Measurements from ENCODE around the gene CSTF3. TPM values are rescaled to one million over a fixed set of nuclear protein-coding genes. Genes with fewer than 3 reads are reported as not detected.

CSTF3 gene
- total and polyA plus RNA-seq, 10 of the 15 experiments (the other 5 are each of a cell fraction or from before 2014, with no cell fraction given): 25.4 to 63.5 (median 49.5) TPM

DNA sequence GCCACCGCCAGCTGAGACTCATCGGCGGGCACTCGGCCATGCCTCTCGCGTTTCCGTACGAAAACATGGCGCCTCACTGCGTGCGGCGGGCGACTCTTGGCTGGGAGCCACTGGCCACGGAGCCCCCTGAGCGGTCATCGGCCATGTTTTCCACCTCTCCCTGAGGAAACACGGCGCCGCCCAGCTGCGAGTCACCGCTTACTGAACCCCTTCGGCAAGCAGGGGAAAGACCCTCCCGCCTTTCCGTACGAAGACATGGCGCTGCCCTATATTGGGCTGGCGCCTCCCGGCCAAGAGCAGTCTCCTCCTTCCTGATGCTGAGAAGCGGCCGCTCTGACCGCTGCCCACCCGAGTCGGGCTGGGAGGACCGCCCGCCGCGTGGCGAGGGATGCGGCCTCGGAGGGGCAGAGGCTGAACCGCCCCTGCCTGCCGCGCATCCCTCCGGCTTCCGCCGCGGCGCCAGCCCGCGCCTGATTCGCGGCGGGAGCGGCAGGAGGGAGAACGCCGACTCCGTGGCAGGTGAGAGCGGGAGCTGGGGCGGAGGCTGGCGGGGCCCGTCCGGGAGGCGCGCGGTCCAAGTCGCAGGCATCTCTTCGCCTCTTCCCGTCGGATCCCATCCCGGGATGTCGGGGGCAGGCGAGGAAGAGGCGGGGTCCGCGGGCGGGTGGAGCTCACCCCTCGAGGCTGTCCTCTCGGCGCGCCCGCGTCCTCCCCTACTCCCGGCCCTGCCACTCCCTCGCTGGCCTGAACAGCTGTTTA lies 121.8 kb downstream of the CSTF3 start, which contains the start of gene TCP11L1 (continued):
- TF ChIP-seq TCF7 (IDR thresholded peaks at IDR 0.05; ENCODE audit: borderline replicate concordance) (no peak), BCL11A (IDR thresholded peaks at IDR 0.05; ENCODE audit: low read depth, low read length) (no peak), RBBP5 (conservative IDR thresholded peaks at IDR 0.05) (no peak), MYC (IDR thresholded peaks at IDR 0.05; ENCODE audit: insufficient read depth, insufficient read length, insufficient replicate concordance, low read length, severe bottlenecking) (peak; percentile 60), BRCA1 (IDR thresholded peaks at IDR 0.05; ENCODE audit: low read depth, low read length) (no peak), SMC3 (IDR thresholded peaks at IDR 0.05; ENCODE audit: borderline replicate concordance, low read length) (no peak), POU2F2 (IDR thresholded peaks at IDR 0.05; ENCODE audit: borderline replicate concordance, low read depth, low read length) (no peak), CBFB (IDR thresholded peaks at IDR 0.05; ENCODE audit: low read depth) (no peak), ATF3 (IDR thresholded peaks at IDR 0.05; ENCODE audit: borderline replicate concordance, extremely low read depth, low read depth, low read length) (no peak), CHD4 (IDR thresholded peaks at IDR 0.05) (no peak), PAX8 (IDR thresholded peaks at IDR 0.05) (no peak), NFIC (IDR thresholded peaks at IDR 0.05; ENCODE audit: low read depth, low read length) (no peak), TAF1 (IDR thresholded peaks at IDR 0.05; ENCODE audit: borderline replicate concordance, low read depth, low read length) (0 out of 2 replicates have a peak, but pooled peaks have one; percentile 17), ZNF384 (IDR thresholded peaks at IDR 0.05; ENCODE audit: borderline replicate concordance, low read depth, low read length) (no peak), CHD2 (IDR thresholded peaks at IDR 0.05; ENCODE audit: borderline replicate concordance, low read depth, low read length) (no peak), EP300 (IDR thresholded peaks at IDR 0.05; ENCODE audit: borderline replicate concordance in 1 of 2, control insufficient read depth in 1 of 2, low read depth in 2 of 2, low read length in 2 of 2) (no peak)
- TF ChIP-seq, protein P1, sequence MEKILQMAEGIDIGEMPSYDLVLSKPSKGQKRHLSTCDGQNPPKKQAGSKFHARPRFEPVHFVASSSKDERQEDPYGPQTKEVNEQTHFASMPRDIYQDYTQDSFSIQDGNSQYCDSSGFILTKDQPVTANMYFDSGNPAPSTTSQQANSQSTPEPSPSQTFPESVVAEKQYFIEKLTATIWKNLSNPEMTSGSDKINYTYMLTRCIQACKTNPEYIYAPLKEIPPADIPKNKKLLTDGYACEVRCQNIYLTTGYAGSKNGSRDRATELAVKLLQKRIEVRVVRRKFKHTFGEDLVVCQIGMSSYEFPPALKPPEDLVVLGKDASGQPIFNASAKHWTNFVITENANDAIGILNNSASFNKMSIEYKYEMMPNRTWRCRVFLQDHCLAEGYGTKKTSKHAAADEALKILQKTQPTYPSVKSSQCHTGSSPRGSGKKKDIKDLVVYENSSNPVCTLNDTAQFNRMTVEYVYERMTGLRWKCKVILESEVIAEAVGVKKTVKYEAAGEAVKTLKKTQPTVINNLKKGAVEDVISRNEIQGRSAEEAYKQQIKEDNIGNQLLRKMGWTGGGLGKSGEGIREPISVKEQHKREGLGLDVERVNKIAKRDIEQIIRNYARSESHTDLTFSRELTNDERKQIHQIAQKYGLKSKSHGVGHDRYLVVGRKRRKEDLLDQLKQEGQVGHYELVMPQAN (conservative IDR thresholded peaks at IDR 0.05): peak; percentile 82
- TF ChIP-seq, protein P2, sequence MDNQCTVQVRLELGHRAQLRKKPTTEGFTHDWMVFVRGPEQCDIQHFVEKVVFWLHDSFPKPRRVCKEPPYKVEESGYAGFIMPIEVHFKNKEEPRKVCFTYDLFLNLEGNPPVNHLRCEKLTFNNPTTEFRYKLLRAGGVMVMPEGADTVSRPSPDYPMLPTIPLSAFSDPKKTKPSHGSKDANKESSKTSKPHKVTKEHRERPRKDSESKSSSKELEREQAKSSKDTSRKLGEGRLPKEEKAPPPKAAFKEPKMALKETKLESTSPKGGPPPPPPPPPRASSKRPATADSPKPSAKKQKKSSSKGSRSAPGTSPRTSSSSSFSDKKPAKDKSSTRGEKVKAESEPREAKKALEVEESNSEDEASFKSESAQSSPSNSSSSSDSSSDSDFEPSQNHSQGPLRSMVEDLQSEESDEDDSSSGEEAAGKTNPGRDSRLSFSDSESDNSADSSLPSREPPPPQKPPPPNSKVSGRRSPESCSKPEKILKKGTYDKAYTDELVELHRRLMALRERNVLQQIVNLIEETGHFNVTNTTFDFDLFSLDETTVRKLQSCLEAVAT (IDR thresholded peaks at IDR 0.05): no peak
- TF ChIP-seq, protein P3, sequence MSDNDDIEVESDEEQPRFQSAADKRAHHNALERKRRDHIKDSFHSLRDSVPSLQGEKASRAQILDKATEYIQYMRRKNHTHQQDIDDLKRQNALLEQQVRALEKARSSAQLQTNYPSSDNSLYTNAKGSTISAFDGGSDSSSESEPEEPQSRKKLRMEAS (IDR thresholded peaks at IDR 0.05; ENCODE audit: low read depth, low read length): no peak
- TF ChIP-seq, protein P4, sequence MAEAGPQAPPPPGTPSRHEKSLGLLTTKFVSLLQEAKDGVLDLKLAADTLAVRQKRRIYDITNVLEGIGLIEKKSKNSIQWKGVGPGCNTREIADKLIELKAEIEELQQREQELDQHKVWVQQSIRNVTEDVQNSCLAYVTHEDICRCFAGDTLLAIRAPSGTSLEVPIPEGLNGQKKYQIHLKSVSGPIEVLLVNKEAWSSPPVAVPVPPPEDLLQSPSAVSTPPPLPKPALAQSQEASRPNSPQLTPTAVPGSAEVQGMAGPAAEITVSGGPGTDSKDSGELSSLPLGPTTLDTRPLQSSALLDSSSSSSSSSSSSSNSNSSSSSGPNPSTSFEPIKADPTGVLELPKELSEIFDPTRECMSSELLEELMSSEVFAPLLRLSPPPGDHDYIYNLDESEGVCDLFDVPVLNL (IDR thresholded peaks at IDR 0.05; ENCODE audit: low read depth, low read length): no peak
- TF ChIP-seq, protein P5, sequence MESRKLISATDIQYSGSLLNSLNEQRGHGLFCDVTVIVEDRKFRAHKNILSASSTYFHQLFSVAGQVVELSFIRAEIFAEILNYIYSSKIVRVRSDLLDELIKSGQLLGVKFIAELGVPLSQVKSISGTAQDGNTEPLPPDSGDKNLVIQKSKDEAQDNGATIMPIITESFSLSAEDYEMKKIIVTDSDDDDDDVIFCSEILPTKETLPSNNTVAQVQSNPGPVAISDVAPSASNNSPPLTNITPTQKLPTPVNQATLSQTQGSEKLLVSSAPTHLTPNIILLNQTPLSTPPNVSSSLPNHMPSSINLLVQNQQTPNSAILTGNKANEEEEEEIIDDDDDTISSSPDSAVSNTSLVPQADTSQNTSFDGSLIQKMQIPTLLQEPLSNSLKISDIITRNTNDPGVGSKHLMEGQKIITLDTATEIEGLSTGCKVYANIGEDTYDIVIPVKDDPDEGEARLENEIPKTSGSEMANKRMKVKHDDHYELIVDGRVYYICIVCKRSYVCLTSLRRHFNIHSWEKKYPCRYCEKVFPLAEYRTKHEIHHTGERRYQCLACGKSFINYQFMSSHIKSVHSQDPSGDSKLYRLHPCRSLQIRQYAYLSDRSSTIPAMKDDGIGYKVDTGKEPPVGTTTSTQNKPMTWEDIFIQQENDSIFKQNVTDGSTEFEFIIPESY (IDR thresholded peaks at IDR 0.05): no peak

Data from GM12878 (cell line).